Cardiac fibroblast (primary cell): ENCODE data around the gene ABLIM1.

Experiments used
- DNase-seq, 2 donors: peaks; one replicate each; pipeline versions ENCODE4 v3.0.0 to v3.0.0-alpha.2; 2010; ENCODE audit warnings: low read depth in 2 of 2
- H3K4me3 ChIP-seq, 2 donors: replicated peaks in 1 of 2; 1 replicate in 1 of 2; 2 replicates in 1 of 2; pipeline ENCODE4 v1.5.1; 2011; ENCODE audit warnings: low read depth in 2 of 2, low read length in 2 of 2, mild to moderate bottlenecking in 2 of 2, moderate library complexity in 1 of 2
- TF ChIP-seq, protein P1 (sequence below): IDR thresholded peaks from one replicate; pipeline ENCODE4 v1.5.1; 2011; ENCODE audit warnings: low read depth, mild to moderate bottlenecking, low read length, inconsistent platforms

Gene ABLIM1

DNA sequence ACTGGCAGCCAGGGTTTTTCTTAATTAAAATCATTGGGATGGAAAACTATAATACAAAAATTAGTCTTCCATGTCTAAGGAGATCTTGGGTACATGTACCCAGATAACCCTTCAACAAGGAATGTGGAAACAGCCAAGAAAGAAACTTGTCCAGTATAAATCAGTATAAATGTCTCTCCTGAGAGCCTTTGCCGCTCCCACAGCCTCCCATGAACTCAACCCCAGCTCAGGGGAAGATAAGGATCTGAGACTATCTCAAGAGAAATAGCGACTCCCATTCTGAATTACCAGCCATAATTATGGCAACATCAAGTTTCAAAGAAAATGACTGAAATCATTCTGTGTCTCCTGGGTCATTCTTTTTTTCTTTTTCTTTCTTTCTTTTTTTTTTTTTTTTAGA lies 221.1 kb downstream of the ABLIM1 start:
- DNase-seq: no peak
- H3K4me3 ChIP-seq: no peak overlapping the region
- TF ChIP-seq, protein P1, sequence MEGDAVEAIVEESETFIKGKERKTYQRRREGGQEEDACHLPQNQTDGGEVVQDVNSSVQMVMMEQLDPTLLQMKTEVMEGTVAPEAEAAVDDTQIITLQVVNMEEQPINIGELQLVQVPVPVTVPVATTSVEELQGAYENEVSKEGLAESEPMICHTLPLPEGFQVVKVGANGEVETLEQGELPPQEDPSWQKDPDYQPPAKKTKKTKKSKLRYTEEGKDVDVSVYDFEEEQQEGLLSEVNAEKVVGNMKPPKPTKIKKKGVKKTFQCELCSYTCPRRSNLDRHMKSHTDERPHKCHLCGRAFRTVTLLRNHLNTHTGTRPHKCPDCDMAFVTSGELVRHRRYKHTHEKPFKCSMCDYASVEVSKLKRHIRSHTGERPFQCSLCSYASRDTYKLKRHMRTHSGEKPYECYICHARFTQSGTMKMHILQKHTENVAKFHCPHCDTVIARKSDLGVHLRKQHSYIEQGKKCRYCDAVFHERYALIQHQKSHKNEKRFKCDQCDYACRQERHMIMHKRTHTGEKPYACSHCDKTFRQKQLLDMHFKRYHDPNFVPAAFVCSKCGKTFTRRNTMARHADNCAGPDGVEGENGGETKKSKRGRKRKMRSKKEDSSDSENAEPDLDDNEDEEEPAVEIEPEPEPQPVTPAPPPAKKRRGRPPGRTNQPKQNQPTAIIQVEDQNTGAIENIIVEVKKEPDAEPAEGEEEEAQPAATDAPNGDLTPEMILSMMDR: no peak

DNA sequence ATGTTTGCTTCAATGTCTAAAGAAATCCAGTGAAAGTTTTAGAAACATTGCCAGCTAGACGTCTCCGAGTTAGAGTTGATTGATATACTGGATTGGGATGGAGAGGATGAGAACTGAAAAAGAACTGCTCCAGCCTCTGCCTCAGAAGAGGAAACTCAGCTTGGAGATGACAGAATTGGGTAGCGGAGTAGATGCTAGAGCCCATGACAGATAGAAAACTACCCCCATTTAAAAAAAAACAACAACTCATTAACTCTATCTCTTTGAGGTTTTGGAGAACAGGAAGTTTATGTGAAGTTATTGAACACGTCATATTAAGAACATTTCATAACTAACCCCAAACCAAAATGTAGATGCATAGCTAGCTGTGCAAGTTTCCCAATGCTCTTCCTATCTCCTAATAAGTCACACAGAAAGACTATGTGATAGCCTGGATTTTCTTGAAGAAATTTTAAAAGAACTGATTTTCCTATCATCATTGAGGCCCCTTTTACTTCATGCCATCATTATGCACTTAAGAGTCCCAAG lies 225.4 kb downstream of the ABLIM1 start:
- DNase-seq: peak in 1 of 2 donors; percentile 15
- TF ChIP-seq, protein P1: no peak
- H3K4me3 ChIP-seq: no peak overlapping the region

DNA sequence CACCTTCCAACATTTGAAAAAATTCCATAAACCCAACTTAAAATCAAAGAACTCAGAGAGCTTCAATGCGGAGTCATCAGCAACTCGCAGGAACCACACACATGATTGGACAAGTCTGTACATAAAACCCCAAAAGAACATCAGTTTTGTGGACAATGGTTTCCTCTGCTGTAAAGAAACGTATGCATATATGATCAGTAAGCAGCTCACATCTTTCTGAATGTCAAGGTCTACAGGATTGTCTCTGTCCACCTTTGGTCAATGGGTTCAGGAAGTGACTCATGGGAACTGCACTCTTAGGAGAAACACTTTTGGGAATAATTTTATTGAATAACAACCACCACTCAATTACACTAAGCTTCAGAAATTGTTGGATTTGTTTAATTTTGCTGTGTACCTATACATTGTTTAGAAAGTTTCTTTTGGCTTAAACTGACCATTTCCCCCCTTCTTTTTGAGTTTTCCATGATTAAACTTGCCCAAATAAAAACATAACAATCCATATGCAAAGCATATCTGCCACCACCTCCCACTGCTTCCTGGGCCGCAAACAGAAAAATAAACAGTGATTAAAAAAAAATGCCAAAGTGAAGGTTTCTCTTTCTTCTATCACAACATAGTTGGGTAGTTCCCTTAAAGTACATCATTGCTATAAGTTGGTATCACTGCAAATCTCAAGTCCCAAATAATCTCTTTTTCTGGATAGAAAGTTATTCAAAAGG lies 226.5 kb downstream of the ABLIM1 start:
- no peak for DNase-seq
- TF ChIP-seq, protein P1: no peak
- no peak overlapping the region for H3K4me3 ChIP-seq

DNA sequence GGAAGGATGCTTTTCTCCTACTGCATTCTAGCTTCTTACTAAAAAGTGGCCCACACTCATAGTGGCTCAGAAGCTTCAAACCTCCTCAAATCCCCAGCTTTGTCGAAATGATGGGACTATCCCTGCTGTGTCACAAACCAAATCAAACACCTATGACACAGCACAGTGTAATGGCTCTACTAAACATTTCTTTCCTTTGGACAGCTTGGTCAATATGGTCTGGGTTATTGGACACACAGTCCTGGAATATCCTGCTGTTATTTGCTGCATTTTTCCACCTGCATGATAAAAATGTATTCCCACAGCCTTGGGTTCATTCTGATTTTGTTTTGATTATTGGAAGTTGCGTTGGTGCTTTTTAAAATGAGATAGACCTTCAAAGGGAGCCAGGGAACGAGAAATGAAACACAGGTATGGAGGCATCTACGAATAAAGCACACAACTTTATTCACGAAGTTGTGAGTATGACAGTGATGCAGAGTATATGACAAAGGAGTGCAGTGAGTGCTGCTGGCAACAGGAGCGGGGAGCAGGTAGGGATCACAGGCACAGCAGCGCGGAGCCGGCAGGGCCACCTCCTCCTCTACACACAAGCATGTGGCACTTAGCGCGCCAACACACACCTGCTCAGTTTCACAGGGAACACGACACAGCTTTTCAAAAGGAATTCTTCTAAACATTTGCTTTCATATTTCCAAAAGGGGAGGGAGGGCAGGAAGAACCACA lies 227.2 kb downstream of the ABLIM1 start:
- no peak for DNase-seq
- H3K4me3 ChIP-seq: no peak overlapping the region
- TF ChIP-seq, protein P1: no peak

DNA sequence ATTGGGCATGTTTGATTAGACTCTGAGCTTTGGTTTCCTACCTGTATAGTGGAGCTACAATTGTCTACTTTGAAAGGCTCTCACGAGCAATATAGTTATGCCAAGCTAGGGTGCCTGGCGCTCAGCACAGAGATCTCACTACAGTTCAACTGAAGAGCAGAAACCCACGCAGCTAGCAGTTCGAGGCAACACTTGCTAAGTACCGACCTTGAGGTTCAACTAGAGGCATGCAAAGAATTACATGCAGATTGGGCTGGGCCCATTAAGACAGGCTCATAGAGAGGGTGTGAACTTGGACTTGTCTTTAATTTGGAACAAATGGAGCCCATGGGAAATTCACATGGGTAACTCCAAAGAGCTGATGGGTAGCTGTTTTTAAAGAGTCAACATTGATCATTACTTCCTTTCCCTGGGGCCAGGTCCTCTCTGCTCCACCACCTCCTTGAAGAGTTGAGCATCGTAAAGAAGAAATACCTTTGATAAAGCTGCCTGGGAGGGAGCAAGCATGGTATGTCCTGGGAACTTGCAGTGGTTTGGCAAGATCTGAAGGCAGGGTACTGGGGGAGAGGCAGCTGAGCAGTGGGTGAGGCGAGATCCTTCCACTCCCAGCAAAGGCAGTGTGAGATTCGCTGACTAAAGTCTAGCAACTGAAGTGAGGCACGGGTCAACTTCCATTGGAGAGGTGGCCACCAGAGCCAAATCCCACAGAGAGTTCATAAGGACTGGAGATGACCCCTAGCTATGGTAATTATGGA lies 228.3 kb downstream of the ABLIM1 start:
- H3K4me3 ChIP-seq: no peak overlapping the region
- no peak for DNase-seq
- TF ChIP-seq, protein P1: no peak

DNA sequence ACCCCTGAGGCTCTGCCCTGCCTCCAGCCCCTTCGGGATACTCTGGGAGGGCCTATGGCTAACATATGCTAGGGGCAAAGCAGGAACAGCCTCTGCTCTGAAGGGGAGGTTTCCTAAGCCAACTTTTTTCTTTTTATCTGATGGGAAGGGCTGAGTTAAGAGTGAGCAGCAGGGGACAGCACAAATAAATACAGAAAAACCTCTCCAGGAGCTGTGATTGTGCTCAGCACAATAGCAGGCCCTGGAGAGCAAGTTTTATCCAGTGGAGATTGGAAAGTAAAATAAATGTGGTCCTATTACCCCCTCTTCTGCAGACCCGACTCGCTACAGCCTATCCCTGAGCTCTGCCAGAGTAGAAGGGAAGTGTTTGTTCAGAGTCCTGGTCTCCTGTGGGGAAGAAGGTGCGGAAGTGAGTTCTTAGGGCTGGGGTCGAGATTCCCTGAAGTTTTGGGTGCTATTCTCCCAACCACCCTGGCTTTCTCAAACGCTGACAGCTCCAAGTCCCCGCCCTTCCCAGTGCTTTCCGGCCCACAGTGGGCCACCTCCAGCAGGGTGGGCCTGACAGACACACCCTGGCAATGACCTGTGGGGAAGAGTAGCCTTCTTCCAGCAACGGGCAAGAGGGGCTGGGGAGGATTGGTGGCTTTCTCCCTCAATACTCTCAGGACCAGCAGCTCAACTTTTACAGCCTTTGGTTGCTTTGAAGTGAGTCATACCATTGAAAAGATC lies 230.8 kb downstream of the ABLIM1 start:
- TF ChIP-seq, protein P1: no peak
- peak in 1 of 2 donors; percentile 36 for DNase-seq
- H3K4me3 ChIP-seq: no peak overlapping the region
